BE2C (cell line): ENCODE data around the gene ARHGAP25.

ENCODE experiments used
- DNase-seq: peaks from one replicate; pipeline ENCODE4 v3.0.0-alpha.2; 2020
- H3K27me3 ChIP-seq: fragments of 250-450 bp; sonication (Bioruptor Pico); 2 replicates; pipeline ENCODE4 v1.5.1; 2020; ENCODE audit warnings: mild to moderate bottlenecking
- H3K36me3 ChIP-seq: fragments of 250-450 bp; sonication (Bioruptor Pico); 2 replicates; pipeline ENCODE4 v1.5.1; 2020; ENCODE audit warnings: mild to moderate bottlenecking
- H3K4me1 ChIP-seq: fragments of 250-450 bp; sonication (Bioruptor Pico); 2 replicates; pipeline ENCODE4 v1.5.1; 2020
- H3K4me3 ChIP-seq: 2 replicates; pipeline ENCODE4 v1.5.1; 2011; ENCODE audit warnings: low read depth, low read length
- H3K9me3 ChIP-seq: fragments of 250-450 bp; sonication (Bioruptor Pico); 2 replicates; pipeline ENCODE4 v1.5.1; 2020
- CTCF ChIP-seq: IDR thresholded peaks from 2 replicates; pipeline ENCODE4 v1.5.1; 2012; ENCODE audit warnings: mild to moderate bottlenecking, low read depth, low read length

The ARHGAP25 gene

GRCh38 chr2:68772109-68772508, 37.5 kb downstream of the ARHGAP25 start:
- Histone ChIP-seq H3K4me1 (no peaks in the 10 kb centered on the region), H3K4me3 (no peak overlapping the region), H3K36me3 (no peaks in the 10 kb centered on the region), H3K9me3 (no peaks in the 10 kb centered on the region), H3K27me3 (no peaks in the 10 kb centered on the region)
- DNase-seq, result no peak
- no peak for TF ChIP-seq CTCF

GRCh38 chr2:68774569-68775271, 40.1 kb downstream of the ARHGAP25 start:
- DNase-seq, result no peak
- Histone ChIP-seq H3K27me3 (no peaks in the 10 kb centered on the region), H3K4me3 (no peak overlapping the region), H3K9me3 (no peaks in the 10 kb centered on the region), H3K36me3 (no peaks in the 10 kb centered on the region), H3K4me1 (no peaks in the 10 kb centered on the region)
- no peak for TF ChIP-seq CTCF

GRCh38 chr2:68775272-68775842, 40.7 kb downstream of the ARHGAP25 start:
- Histone ChIP-seq H3K27me3 (no peaks in the 10 kb centered on the region), H3K4me3 (no peak overlapping the region), H3K9me3 (no peaks in the 10 kb centered on the region), H3K36me3 (no peaks in the 10 kb centered on the region), H3K4me1 (no peaks in the 10 kb centered on the region)
- DNase-seq, result no peak
- TF ChIP-seq CTCF, result no peak

- H3K9me3 ChIP-seq, result no peaks in the 10 kb centered on the region
- no peak for TF ChIP-seq CTCF
- H3K36me3 ChIP-seq, result no peaks in the 10 kb centered on the region
- no peaks in the 10 kb centered on the region for H3K27me3 ChIP-seq
- H3K4me3 ChIP-seq, result no peak overlapping the region
- no peak for DNase-seq
- no peaks in the 10 kb centered on the region for H3K4me1 ChIP-seq
Measured at GRCh38 chr2:68776124-68776523, 41.5 kb downstream of the ARHGAP25 start.

- Histone ChIP-seq H3K36me3 (no peaks in the 10 kb centered on the region), H3K4me1 (no peaks in the 10 kb centered on the region), H3K9me3 (no peaks in the 10 kb centered on the region), H3K4me3 (no peak overlapping the region), H3K27me3 (no peaks in the 10 kb centered on the region)
- no peak for TF ChIP-seq CTCF
- no peak for DNase-seq
Measured at GRCh38 chr2:68779595-68779994, 45.0 kb downstream of the ARHGAP25 start.

GRCh38 chr2:68784188-68784587, 49.6 kb downstream of the ARHGAP25 start:
- no peak for DNase-seq
- no peaks in the 10 kb centered on the region for H3K27me3 ChIP-seq
- no peaks in the 10 kb centered on the region for H3K36me3 ChIP-seq
- H3K4me3 ChIP-seq, result no peak overlapping the region
- TF ChIP-seq CTCF, result no peak
- H3K9me3 ChIP-seq, result no peaks in the 10 kb centered on the region
- H3K4me1 ChIP-seq, result no peaks in the 10 kb centered on the region
